GM12872 (cell line): ENCODE results near the gene KCTD6.

ENCODE experiments used
- CTCF ChIP-seq: IDR thresholded peaks from 3 replicates; pipeline ENCODE4 v1.5.1; 2011; ENCODE audit warnings: low read depth, mild to moderate bottlenecking, low read length, moderate library complexity; ENCODE audit not compliant: insufficient read depth

Gene KCTD6

GRCh38 chr3:58478781-58479180 lies 13.1 kb upstream of the KCTD6 start:
- no peak for TF ChIP-seq CTCF

- TF ChIP-seq CTCF, result no peak
These were observed 11.6 kb upstream of the KCTD6 start for GRCh38 chr3:58480309-58480708.

GRCh38 chr3:58482917-58483636 lies 8.8 kb upstream of the KCTD6 start:
- no peak for TF ChIP-seq CTCF

- no peak for TF ChIP-seq CTCF
These were observed 7.7 kb upstream of the KCTD6 start for GRCh38 chr3:58484045-58484721.

GRCh38 chr3:58484722-58485069 lies 7.2 kb upstream of the KCTD6 start:
- TF ChIP-seq CTCF, result no peak

DNA sequence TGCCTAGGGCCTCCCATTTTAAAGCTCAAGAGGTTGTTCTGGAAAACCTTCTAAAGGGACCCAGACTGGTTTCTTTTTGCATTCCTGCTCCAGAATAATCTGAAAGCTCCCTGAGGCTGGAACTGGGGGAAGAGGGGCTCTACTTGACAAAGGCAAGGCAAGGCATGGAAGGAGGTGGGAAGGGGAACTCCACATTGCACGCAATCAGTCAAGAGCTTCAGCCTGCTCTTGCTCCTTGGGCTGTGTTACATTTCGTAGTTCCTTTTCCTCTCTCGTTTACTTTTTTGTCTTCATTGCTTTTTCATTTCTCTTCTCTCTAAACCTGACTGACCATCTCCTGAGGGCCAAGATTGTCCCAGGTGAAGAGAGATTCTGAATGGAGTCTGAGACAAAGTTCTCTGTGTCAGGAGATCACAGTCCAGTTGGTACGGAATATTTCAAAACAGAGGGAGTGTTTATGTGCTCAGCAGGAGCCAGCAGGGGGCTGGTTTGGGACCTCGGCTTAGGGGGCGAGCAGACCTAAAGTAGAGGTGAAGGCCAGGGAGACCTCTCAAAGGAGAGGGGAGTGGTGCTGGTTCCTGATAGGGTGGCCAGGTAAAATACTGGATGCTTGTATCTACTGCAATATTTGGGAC lies 6.0 kb upstream of the KCTD6 start:
- TF ChIP-seq CTCF, result no peak

DNA sequence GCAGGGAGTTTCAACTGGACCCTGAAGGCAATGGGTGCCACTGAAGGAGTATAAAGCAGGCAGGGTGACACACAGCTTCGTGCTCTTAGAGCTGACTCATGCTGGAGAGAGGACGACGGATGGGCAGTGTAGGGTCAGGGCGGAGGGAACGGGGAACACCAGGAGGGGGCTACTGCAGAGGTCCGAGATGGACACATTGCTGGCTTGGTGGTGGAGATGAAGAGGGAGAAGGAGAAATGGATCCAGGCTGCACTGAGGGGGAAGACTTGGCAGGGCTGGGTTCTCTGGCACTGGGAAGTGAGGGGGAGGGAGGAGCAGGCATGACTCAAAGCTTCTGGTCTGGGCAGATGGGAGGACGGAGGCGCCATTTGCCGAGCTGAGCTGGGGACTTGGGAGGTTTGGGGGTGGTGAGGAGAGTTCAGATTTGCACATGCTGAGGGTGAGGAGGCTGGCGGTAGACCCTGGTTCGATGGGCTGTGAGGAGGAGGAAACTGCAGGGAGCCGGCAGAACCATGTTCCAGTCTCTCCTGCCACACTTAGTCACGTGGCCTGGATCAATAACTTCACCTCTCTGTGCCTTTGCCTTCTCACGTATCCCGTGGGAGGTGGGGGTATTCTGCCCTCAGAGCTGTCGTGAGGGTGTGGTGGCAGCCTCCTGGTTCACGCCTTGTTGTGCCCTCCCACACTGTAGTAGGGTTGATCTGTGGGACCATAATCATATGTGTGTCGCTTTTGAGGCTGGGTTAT lies 4.6 kb upstream of the KCTD6 start:
- TF ChIP-seq CTCF, result no peak
